Left ventricle myocardium inferior (tissue), 1 donor: ENCODE data around the gene MAP3K15. TPM values are rescaled to one million over a fixed set of nuclear protein-coding genes. Genes with fewer than 3 reads are reported as not detected.

Experiments used
- DNase-seq: peaks from one replicate; pipeline ENCODE4 v3.0.0-alpha.2; 2020
- H3K27ac ChIP-seq: fragments of 200-600 bp; replicated peaks from 2 replicates; pipeline ENCODE4 v1.8.0; 2021
- H3K27me3 ChIP-seq: fragments of 200-600 bp; 2 replicates; pipeline ENCODE4 v1.8.0; 2021; ENCODE audit warnings: low read depth
- H3K36me3 ChIP-seq: fragments of 200-600 bp; 2 replicates; pipeline ENCODE4 v1.8.0; 2021
- H3K4me1 ChIP-seq: fragments of 200-600 bp; 2 replicates; pipeline ENCODE4 v1.8.0; 2021
- H3K4me3 ChIP-seq: fragments of 200-600 bp; 2 replicates; pipeline ENCODE4 v1.8.0; 2021; ENCODE audit warnings: mild to moderate bottlenecking, moderate library complexity
- H3K9me3 ChIP-seq: fragments of 200-600 bp; replicated peaks from 2 replicates; pipeline ENCODE4 v1.8.0; 2021
- CTCF ChIP-seq: fragments of 200-600 bp; IDR thresholded peaks from 2 replicates; pipeline ENCODE4 v1.8.0; 2021; ENCODE audit warnings: antibody characterized with exemption, mild to moderate bottlenecking, borderline replicate concordance
- intact Hi-C: fragments of 100-400 bp; cut with micrococcal nuclease; formaldehyde crosslinking; loops from one replicate; pipeline ENCODE4 v1.11.0; 2022
- total RNA-seq: library from RNA; stranded (reverse); fragmentation: NEBNext Ultra II Directional; extraction: Animal tissue kit (Norgen Biotek cat#: 25700); gene quantifications from one replicate; pipeline ENCODE4 v1.2.1, GENCODE V29; 2021
- donor health status: DM: no; HTN: yes; CAD: no; lungs with severe emphysema.

Gene MAP3K15
- total RNA-seq, 1 donor from 2014 or later: not detected

GRCh38 chrX:19539665-19540064, 24.4 kb upstream of the MAP3K15 start:
- no peak for TF ChIP-seq CTCF
- intact Hi-C loops: no loop called here
- Histone ChIP-seq H3K27me3 (no peaks in the 10 kb centered on the region), H3K4me1 (peaks cover 6% of the 10 kb centered on the region), H3K4me3 (no peak overlapping the region), H3K36me3 (peaks cover 57% of the 10 kb centered on the region), H3K27ac (no peak overlapping the region), H3K9me3 (no peaks in the 10 kb centered on the region)
- DNase-seq: no peak

GRCh38 chrX:19535476-19535875, 20.2 kb upstream of the MAP3K15 start:
- intact Hi-C loops: no loop called here
- no peak for DNase-seq

GRCh38 chrX:19532709-19533108, 17.4 kb upstream of the MAP3K15 start:
- H3K36me3 ChIP-seq: peaks cover 21% of the 10 kb centered on the region
- no peaks in the 10 kb centered on the region for H3K27me3 ChIP-seq
- H3K27ac ChIP-seq: peak overlapping the region; percentile 30
- no peak overlapping the region for H3K4me3 ChIP-seq
- no peak for DNase-seq
- H3K4me1 ChIP-seq: no peaks in the 10 kb centered on the region
- intact Hi-C loops: no loop called here
- TF ChIP-seq CTCF: no peak
- H3K9me3 ChIP-seq: no peaks in the 10 kb centered on the region

More at GRCh38 chrX:19535476-19535875, 20.2 kb upstream of the MAP3K15 start:
- peak; percentile 36 for TF ChIP-seq CTCF
- Histone ChIP-seq H3K27me3 (no peaks in the 10 kb centered on the region), H3K9me3 (no peaks in the 10 kb centered on the region), H3K4me3 (no peak overlapping the region), H3K36me3 (peaks cover 36% of the 10 kb centered on the region), H3K27ac (no peak overlapping the region), H3K4me1 (no peaks in the 10 kb centered on the region)

DNA sequence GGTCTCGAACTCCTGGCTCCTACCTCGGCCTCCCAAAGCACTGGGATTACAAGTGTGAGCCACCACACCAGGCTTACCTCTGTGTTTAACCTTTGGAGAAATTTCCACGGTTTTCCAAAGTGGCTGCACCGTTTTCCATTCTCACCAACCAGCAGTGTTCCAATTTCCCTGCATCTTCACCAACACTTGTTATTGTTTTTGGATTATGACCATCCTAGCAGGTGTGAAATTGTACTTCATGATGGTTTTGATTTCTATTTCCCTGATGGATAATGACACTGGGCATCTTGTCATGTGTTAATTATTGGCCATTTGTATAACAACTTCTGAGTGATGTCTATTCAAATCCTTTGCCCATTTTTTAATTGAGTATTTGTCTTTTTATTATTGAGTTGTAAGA, 2.7 kb upstream of the MAP3K15 start:
- peaks cover 25% of the 10 kb centered on the region for H3K27me3 ChIP-seq
- DNase-seq: no peak
- no peak overlapping the region for H3K27ac ChIP-seq
- H3K9me3 ChIP-seq: no peaks in the 10 kb centered on the region
- TF ChIP-seq CTCF: no peak
- no peak overlapping the region for H3K4me3 ChIP-seq
- peaks cover 9% of the 10 kb centered on the region for H3K4me1 ChIP-seq
- H3K36me3 ChIP-seq: no peaks in the 10 kb centered on the region
- intact Hi-C loops: no loop called here

- H3K27ac ChIP-seq: no peak overlapping the region
- H3K36me3 ChIP-seq: no peaks in the 10 kb centered on the region
- peaks cover 25% of the 10 kb centered on the region for H3K27me3 ChIP-seq
- H3K4me1 ChIP-seq: peaks cover 9% of the 10 kb centered on the region
- DNase-seq: no peak
- TF ChIP-seq CTCF: peak; percentile 40
- peak overlapping the region; percentile 57 for H3K4me3 ChIP-seq
- H3K9me3 ChIP-seq: no peaks in the 10 kb centered on the region
- intact Hi-C loops: no loop called here
Observed at GRCh38 chrX:19515615-19516105, 352 bp upstream of the MAP3K15 start.

GRCh38 chrX:19513383-19513782, 1.9 kb downstream of the MAP3K15 start:
- H3K4me1 ChIP-seq: peaks cover 9% of the 10 kb centered on the region
- TF ChIP-seq CTCF: no peak

More at GRCh38 chrX:19513383-19513782, 1.9 kb downstream of the MAP3K15 start:
- H3K27me3 ChIP-seq: peaks cover 22% of the 10 kb centered on the region
- H3K9me3 ChIP-seq: no peaks in the 10 kb centered on the region
- intact Hi-C loops: no loop called here
- no peak for DNase-seq
- H3K27ac ChIP-seq: no peak overlapping the region
- no peak overlapping the region for H3K4me3 ChIP-seq
- H3K36me3 ChIP-seq: no peaks in the 10 kb centered on the region
